Activated CD4-positive, CD25-positive, alpha-beta regulatory T cell (primary cell): ENCODE measurements around the gene RLBP1.

Source experiments
- DNase-seq, 4 experiments: peaks; one replicate each; lab custom pipeline; 2025; lab: John Stamatoyannopoulos, UW

The RLBP1 gene

DNA sequence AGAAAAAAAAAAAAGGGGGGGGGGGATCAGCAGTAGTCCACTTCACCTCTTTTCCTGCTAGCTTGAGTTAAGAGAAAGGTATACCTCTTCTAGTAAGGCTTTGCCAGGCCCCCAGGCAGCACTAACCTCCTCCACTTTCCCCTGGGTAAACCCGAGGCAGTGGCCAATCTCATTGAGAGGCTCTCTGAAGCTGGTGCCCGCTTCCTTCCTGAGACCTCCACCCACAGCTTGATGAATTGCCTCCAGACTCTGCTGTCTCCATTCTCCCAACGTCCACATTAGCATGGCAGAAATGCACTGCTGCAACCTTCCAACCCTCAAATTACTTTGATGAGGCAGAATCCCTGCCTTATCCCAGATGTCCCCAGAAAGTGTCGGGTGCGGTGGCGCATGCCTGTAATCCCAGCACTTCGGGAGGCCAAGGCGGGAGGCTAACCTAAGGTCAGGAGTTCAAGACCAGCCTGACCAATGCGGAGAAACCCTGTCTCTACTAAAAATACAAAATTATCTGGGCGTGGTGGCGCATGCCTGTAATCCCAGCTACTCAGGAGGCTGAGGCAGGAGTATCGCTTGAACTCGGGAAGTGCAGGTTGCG lies 15.3 kb downstream of the RLBP1 start:
- DNase-seq: no peak

DNA sequence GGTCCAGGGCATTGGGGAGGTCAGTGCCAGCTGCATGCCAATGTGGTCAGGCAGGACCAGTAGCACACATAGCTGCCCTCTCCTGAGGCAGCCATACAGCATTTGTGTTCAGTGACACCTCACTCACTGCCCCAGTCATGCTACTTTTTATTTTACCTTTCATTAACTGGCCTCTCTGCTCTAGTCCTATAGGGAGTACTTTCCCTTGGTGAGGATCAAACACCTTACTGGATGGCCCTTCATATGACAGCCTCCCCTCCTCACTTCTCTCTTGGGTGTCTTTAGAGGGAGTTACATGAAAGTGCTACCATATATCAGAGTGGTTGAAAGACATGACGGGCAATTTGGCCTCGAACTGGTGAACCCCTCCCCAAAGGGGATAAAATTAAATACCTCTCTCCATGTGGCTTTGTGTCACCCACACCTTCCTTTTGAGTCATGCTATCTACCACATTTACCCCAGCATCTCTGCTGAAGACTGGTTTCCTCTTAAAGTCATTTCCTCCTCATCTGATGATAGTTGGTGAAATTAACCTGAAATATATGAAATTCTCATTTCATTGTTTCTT lies 17.6 kb downstream of the RLBP1 start:
- no peak for DNase-seq

DNA sequence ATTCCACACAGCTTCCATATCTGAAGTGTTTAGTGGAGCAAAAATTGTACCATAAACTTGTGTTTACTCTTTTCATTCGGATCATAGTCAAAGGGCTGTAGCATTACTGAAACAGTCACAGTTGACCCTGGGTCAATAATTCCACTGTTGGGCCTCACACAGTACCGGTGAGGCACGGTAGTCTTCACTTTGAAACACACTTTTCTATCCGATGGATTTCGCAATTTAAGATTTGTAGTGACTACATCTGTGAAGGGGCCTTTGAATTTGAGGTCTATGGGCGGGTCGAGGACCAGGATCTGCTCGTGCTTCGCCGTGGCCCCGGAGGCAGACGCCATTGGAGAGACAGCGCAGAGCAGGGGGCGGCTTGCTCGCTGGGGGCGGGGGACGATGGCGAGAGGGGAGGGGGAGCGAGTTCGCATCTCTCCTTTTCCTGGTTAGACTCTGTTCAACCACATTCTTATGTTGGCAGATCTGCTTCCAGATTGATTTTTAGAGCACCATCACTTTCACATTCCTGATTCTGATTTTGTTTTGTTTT lies 19.8 kb downstream of the RLBP1 start:
- no peak for DNase-seq

DNA sequence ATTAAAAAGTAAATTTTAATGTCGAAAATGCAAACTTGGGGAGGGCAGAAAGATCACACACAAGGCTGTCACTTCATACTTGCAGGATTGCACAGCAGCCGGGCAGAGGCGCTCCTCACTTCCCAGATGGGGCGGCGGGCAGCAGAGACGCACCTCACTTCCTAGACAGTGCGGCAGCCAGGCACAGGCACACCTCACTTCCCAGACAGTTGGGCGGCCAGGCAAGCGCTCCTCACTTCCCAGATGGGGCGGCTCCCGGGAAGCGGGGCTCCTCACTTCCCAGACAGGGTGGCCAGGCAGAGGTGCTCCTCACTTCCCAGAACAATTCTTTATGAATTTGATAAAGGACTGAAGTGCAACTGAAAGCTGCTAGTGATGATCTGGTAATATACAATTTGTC lies 21.2 kb downstream of the RLBP1 start:
- DNase-seq: no peak

DNA sequence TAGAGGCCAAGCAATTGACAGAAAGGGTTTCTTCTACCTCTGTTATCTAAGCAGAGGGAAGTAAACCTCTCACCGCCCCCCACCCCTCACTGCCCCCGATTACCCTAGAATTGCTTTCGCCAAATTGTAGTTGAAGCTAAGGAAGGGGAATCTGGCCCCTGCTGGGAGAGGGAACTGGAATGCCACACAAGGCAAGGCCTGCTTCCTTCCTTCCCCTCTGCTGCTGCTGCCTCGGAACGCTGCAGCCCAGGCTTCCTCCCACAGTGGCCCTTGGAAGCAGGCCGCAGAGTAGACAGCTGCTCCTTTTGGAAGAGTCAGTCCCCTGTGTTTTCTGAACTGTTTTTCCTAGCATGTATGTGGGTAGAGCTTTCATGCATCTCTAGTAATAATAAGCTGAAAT lies 21.6 kb downstream of the RLBP1 start:
- no peak for DNase-seq

DNA sequence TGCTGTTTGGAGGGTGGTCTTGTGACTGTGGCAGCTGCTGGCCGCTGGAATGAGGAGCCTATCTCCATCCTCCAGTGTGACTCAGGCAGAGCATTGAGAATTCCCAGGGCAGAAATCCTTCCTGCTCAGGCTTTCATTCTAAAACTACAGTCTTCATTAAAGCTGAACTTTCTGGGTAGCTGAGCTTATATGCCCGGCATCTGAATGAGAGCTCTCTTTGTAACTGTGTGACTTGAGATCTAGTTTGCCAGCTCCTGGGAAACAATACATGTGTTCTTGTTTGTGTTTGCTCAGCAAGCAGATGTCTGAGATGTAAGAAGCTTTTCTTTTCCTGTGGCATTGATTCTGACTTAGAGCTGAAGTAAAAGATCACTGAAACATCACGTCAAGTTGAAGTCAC lies 22.4 kb downstream of the RLBP1 start:
- DNase-seq: no peak

DNA sequence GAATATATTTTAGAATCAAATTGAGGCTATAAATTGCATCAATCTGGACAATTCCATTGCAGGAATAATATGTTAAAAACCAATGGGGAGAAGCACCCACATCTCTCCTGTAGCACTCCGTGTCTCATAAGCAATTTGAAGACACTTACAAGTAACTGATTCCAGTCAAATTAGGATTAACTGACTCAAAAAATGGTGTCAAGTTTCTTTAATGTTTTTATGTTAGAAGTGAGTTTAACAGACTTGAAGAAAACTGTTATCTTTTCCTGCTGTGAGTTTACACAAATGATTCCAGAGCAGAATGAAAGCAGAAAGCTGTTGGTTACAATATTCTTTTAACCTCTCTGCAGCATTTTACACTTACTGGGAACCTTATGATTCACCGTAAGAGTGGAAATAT lies 23.2 kb downstream of the RLBP1 start:
- no peak for DNase-seq

DNA sequence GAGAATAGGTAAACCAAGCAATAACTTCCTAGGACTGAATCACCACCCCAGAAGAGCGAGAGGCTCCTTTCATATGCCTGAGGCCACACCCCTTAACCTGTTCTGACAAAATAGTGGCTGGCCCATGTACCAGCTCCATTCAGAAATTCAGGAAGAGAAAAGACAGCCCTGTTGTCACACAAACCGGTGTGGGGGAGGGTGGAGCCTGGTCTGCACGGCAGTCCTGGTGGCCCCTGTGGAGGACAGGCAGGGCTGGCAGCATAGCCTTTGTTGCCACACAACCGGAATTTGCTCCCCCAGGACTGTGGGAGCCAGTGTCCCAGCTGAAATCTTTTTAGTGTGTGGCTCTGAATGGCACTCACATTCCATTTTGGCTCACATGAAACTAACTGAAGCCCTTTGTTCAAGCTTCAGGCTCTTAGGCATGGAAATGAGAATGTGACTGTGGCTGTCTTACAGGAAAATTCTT lies 23.8 kb downstream of the RLBP1 start:
- no peak for DNase-seq

DNA sequence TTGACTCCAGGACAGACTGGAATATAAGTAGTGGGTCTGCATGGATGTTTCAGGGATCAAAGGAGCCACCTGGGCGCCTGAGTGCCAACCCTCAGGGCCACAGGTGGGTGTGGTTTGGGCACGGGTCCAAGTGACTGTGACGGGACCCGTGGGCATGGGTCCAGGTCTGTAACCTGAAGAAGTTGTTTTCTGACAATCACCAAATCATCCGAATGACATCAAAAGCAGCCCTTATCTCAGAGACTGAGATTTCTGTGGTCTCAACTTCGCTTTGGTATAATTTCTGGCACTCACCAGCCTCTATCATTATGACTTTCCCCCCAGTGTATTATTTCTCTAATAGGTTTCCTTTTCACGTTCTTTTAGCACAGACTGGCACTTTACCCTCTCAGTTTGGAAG lies 24.4 kb downstream of the RLBP1 start:
- no peak for DNase-seq

DNA sequence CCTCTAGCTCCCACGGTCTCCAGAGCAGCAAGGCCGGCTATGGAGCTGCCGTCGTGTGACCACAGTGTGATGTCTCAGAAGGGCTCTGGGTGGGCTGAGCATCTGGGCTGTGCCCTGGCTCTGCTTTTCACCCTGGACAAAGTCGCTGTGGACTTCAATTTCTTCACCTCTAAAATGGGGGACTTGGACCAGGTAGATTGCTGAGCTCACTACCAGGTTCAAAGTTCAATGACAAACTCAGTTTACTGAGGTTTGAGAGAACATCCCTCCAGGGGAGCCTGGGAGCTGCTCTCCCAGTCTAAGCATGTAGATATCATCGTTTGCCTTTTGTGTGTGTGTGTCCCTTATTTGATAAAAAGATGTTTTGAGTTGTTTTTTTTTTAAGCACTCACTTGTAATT lies 25.1 kb downstream of the RLBP1 start:
- no peak for DNase-seq

DNA sequence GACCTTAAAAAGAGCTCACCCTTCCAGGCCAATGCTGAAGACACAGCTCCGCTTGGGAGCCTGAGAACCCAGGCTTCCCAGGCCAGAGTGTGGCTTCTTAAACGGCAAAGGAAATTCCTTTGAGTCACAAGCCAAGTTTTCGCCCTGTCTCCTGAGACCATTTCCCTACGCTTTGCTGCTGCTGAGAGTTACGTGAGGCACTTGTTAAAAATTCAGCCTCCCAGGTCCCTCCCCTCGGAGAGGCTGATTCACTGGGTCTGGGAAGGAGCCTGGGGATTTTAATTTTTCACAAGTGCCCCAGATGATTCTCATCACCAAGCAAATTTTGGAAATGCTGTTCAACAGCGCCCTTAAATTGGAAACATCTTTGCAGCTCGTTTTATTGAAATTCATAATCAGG lies 25.5 kb downstream of the RLBP1 start:
- no peak for DNase-seq

DNA sequence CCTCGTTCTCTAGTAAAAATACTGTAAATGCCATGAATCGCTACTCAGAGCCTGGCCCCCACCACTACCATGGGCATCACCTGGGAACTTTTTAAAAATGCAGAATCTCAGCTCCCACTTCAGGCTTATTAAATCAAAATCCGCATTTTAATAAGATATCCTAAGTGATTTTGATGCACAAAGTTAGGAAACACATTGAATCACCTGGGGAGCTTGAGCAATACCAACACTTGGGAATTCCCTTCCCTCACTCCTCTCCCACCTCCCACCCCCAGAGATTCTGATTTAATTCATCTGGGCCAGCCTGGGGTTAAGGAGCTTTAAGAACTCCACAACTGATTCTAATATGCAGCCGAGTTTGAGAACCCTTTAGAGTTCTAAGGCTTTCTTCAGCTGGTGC lies 26.8 kb downstream of the RLBP1 start:
- no peak for DNase-seq

DNA sequence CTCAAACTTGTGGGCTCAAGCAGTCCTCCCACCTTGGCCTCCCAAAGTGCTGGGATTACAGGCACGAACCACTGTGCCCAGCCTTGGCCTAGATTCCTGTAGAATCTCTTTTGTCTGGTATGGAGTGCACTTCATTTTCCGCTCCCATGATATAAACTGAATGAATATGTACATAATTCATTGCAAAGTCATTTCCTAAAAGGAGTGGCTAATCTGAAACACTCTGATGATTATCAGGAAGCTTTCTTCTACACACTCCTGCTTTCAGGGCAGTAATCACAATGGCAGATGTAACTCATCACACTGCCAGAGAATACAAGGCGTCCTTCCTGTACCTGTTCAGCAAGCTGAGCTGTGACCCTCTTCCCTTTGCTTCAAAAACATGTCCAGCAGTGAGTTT lies 28.6 kb downstream of the RLBP1 start:
- DNase-seq: no peak

DNA sequence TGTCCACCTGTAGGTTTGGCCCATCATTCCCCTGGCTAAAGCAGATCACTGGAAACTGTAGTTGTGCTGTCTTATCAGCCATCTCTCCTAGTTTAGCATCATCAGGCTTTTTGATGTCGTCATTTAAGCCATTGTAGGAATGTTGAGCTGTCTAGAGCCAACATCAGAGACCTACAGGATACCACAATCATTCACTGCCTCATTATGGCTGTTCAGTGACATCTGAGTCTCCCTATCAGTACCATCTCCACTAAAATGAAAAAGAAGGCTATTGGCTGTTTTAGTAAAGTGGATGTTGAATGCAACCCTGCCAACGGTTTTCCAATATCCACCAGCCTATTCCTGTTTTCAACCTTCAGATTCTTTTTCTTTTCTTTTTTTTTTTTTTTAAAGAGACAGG lies 29.2 kb downstream of the RLBP1 start:
- DNase-seq: no peak

DNA sequence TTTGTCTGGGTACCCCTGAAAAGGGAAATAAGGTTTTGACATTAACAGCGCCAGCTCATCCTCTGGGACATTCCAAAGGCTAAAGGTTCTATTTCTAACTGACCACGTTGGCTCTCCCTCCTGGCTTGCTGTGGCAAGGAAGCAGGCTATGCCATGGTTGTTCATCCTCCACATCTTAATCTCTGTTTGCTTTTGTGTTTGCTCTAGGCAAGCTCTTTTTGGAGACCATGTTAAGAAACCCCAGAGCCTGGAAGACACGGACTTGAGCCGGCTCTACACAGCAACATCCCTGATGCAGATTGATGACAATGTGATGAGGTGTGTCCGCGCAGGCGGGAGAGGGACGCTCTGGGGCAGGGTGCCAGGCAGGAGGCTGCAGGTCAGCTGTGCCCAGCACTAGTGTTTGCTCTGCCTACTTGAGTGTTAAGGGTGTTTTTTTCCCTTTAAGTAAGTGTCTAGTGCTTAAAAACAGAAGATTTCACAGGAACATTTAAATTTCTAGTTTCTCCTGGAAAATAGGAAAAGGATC lies 33.3 kb downstream of the RLBP1 start:
- no peak for DNase-seq

DNA sequence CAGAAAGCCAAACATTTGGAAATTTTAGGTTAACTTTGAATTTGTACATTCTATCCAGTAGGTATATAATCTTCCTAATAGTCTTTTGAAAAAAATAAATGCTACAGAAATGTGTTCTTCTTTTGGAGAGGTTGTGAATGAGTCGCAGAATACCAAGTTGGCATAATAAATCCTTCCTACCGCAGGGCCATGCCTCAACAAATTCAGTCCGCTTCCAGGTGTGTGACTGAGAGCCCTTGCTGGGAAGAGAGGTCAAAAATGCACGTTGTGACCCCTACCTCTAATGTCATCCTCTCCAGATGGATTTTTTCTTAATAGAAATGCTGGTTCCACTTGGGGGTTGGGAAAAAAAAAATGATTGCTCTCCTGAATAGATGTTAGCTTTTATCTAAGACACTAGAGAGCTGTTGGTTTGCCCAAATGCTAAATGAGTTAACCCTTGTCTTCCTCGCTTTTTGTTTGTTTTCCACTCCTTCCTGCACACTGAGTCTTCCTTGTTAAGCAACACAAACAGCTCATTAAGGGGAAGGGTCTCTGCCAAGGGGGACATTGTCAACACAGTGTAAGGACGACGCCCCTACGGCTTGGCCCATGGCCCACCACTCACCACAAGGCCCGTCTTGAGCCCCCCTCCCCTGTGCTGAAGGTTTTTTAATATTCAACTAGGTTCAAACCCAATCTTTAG lies 33.9 kb downstream of the RLBP1 start:
- DNase-seq: no peak

DNA sequence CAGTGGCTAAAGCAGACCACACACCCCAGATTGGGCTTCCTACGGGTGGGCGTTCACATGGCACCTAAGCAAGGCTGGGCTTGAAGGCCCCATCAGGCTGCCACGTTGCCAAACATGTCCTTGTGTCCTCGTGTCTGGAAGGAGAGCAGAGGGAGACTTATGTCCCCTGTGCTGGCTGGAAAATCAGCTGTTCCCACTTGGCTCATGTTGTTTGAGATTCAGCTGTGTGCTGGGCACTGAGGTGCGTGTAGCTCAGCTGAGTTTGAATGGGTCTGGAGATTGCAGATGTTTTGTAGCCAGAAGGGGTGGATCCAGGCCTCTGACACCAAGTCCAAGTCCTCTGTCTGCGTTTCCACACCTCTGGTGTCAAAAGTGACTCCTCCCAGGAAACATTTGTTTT lies 34.6 kb downstream of the RLBP1 start:
- no peak for DNase-seq

DNA sequence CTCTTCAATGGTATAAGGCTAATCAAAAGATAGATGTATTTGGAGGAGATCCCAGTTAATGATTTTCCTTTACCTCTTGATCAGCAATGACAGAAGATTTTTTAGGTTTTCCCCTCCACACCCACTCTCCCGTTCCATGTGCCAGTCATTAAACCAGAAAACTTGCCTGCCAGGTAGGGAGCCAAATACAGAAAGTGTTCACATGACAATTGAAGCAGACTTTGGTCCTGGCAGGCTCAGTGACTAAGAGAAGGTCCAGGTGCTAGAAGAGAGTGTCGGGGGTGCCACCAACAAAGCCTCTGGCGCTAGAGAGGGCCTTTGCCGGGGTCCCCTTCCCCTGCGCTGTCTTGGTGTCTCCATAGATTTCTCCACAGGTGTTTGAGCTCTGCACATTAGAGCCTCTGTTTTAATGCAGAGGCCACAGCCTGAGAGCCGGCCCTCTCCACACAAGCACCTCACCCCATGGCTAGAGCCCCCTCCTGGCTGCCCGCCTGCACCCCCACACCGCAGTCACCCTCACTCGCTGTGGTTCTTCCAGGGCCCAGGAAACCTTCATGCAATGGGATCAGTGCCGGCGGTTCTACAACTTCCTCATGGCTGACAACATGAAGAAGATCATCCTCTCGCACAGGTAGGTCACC lies 36.4 kb downstream of the RLBP1 start:
- DNase-seq: no peak

DNA sequence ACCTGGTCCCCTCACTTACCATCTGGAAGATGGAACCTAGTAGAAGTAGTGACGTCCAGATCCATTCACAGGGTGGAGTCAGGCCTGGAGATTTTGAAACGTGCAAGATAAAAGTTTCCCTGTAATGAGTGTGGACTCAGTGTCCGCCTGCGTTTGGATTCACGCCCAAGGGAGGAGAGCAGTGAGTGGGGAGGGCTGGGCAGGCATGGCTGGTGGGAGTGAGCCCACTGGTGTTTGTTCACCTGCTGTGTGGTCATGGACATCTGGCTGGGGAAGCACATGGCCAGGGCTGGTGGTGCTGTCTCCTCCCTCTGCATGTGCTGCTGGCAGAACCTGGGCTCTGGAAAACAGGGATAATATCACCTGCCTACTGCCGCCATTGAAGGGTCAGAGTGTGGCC lies 37.0 kb downstream of the RLBP1 start:
- no peak for DNase-seq

DNA sequence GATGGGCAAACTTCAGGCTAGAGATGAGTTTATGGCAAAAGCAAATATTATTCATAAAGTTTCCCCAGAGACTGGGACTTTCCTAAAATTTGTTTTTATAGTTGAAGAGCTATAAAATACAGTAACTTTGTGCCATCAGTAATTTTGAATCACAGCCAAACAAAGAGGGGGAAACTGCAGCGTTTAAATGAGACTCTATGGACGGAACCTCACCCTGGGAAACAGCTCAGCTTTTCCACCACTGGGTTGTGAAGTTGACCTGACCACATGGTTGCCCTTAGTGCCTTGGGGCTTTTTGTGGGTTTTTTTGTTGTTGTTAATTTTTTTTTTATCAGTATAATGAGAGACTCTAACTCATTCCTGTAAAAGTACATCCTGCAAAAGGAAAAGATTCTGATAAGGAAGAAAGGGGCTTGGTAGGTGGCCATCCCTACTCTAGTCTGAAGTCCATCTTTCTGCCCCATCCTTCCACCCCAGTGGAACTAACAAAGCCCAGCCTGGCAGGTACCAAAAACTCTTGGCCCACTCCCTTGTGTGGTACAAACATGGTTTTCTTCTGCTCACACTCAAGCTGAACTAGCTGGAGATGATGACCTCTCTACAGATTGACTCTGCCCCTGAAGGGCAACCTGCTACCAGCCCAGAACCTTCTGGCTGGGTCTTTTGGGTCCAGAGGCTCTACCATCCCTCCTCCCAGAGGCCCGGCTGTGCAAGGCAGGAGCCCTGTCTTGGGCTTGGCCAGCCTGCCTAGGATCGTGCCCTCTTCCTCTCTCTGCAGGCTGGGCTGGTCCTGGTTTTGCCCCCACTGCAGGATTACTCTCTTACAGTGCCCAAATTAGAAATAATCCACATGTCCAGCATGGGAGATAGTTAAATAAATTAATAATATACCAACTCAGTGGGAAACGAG lies 41.2 kb downstream of the RLBP1 start:
- DNase-seq: no peak

DNA sequence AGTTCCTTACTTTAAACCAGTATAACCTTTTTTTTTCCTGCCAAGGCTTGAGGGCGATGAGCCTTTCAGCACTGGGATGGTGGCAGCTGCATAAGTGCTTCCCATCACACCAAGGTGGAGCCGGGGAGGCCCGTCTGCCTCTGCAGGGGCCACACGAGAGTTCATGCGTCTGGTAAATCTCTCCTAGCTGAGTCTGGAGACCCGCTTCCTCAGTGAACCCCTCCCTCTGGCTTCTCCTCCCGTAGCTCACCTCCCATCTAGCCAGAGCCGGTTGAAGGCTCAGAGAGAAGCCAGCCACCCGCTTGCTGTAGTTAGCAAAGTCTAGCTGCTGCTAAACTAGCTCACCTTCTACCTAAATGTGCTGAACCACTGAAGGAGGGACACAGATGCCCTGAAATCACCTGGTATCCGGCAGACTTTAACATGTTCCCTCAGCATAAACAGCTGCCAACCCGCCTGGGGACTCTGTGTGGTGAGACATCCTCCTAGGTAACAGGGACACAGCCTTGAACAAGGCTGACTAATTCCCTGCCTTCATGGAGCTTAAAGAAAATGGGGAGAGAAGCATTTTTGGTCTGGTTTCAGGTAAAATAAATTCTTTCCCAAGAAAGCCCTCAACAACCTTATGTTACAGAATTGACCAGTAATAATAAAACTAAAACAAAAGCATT lies 42.9 kb downstream of the RLBP1 start:
- DNase-seq: no peak
